Lower lobe of right lung (tissue), 2 donors: ENCODE measurements around the gene STX12. TPM values are rescaled to one million over a fixed set of nuclear protein-coding genes. Genes with fewer than 3 reads are reported as not detected.
A peak's percentile ranks its signal among the peaks of the same experiment; 100 is the strongest.
"Not testable (repeated sequence)": the region's sequence is repeated elsewhere in the genome, so short reads cannot be mapped to it uniquely, and the experiment has no call there.

Experiments
- ATAC-seq, 2 donors: fragments of 200-7000 bp; cut with Tn5 transposase; one replicate each; pipeline ENCODE4 v1.9.1; 2020 to 2022; ENCODE audit warnings: mild to moderate bottlenecking in 2 of 2, moderate library complexity in 2 of 2
- DNase-seq: peaks from one replicate; pipeline ENCODE4 v3.0.0-alpha.2; 2020
- H3K27ac ChIP-seq: fragments of 200-600 bp; one replicate; pipeline ENCODE4 v1.8.0; 2022
- H3K27me3 ChIP-seq: fragments of 200-600 bp; one replicate; pipeline ENCODE4 v1.8.0; 2022; ENCODE audit warnings: low read depth
- H3K36me3 ChIP-seq: fragments of 200-600 bp; one replicate; pipeline ENCODE4 v1.8.0; 2022; ENCODE audit warnings: mild to moderate bottlenecking
- H3K4me1 ChIP-seq: fragments of 200-600 bp; one replicate; pipeline ENCODE4 v1.8.0; 2022
- H3K4me3 ChIP-seq: fragments of 200-600 bp; one replicate; pipeline ENCODE4 v1.8.0; 2022; ENCODE audit warnings: mild to moderate bottlenecking
- H3K9me3 ChIP-seq: fragments of 200-600 bp; one replicate; pipeline ENCODE4 v1.8.0; 2022
- CTCF ChIP-seq: fragments of 200-600 bp; IDR thresholded peaks from one replicate; pipeline ENCODE4 v1.8.0; 2022; ENCODE audit warnings: antibody characterized with exemption, mild to moderate bottlenecking
- intact Hi-C: fragments of 100-400 bp; cut with DNase I; formaldehyde crosslinking; loops from one replicate; pipeline ENCODE4 v1.11.0; 2022
- total RNA-seq: library from RNA; stranded (reverse); fragmentation: NEBNext Ultra II Directional; extraction: Animal tissue kit (Norgen Biotek cat#: 25700); gene quantifications from one replicate; pipeline ENCODE4 v1.2.1, GENCODE V29; 2021
- donor health status: DM: no; HTN: yes; CAD: no; lungs with severe emphysema.

STX12 gene
- total RNA-seq, 1 donor from 2014 or later = 91.0 TPM

- no peak overlapping the region for H3K4me3 ChIP-seq
- ATAC-seq = no peak
- no peak for TF ChIP-seq CTCF
- intact Hi-C loops = no loop called here
- no peaks in the 10 kb centered on the region for H3K9me3 ChIP-seq
- peak overlapping the region; percentile 75 for H3K27ac ChIP-seq
- no peaks in the 10 kb centered on the region for H3K36me3 ChIP-seq
- DNase-seq = no peak
- H3K27me3 ChIP-seq = no peaks in the 10 kb centered on the region
- peaks cover 29% of the 10 kb centered on the region for H3K4me1 ChIP-seq
Measured at GRCh38 chr1:27868556-27868931, 95.5 kb downstream of the STX12 start.

- Histone ChIP-seq H3K36me3 (no peaks in the 10 kb centered on the region), H3K27me3 (no peaks in the 10 kb centered on the region), H3K4me1 (peaks cover 26% of the 10 kb centered on the region), H3K9me3 (no peaks in the 10 kb centered on the region), H3K4me3 (no peak overlapping the region), H3K27ac (peak overlapping the region; percentile 75)
- no peak for DNase-seq
- peak; percentile 20 to 34 for ATAC-seq
- intact Hi-C loops = no loop called here
- no peak for TF ChIP-seq CTCF
Measured at GRCh38 chr1:27868932-27869718, 96.1 kb downstream of the STX12 start.

- TF ChIP-seq CTCF = no peak
- intact Hi-C loops = no loop called here
- Histone ChIP-seq H3K4me1 (peaks cover 29% of the 10 kb centered on the region), H3K27me3 (no peaks in the 10 kb centered on the region), H3K9me3 (no peaks in the 10 kb centered on the region), H3K27ac (peak overlapping the region; percentile 75), H3K4me3 (no peak overlapping the region), H3K36me3 (no peaks in the 10 kb centered on the region)
- ATAC-seq (no peak), DNase-seq (no peak)
Measured at GRCh38 chr1:27869719-27870085, 96.7 kb downstream of the STX12 start.

GRCh38 chr1:27871076-27871475 is 98.1 kb downstream of the STX12 start:
- H3K9me3 ChIP-seq, H3K27me3 ChIP-seq, ATAC-seq, H3K4me3 ChIP-seq, H3K27ac ChIP-seq, DNase-seq, intact Hi-C loops, H3K36me3 ChIP-seq: not testable (repeated sequence)
- peaks cover 42% of the 10 kb centered on the region for H3K4me1 ChIP-seq

GRCh38 chr1:27872059-27872801 is 99.2 kb downstream of the STX12 start, which contains the start of gene THEMIS2:
THEMIS2 (plus strand) TSS chr1:27872544; CDS start chr1:27872572, 28 bp downstream.
- intact Hi-C loops = no loop called here
- H3K4me1 ChIP-seq = peaks cover 50% of the 10 kb centered on the region
- H3K9me3 ChIP-seq = no peaks in the 10 kb centered on the region
- peak within 1 kb of the TSS; percentile 72 for H3K4me3 ChIP-seq
- H3K27ac ChIP-seq = peak within 1 kb of the TSS; percentile 86
- DNase-seq (peak; percentile 82), ATAC-seq (peak; percentile 85 to 87)
- no peaks in the 10 kb centered on the region for H3K27me3 ChIP-seq
- no peak for TF ChIP-seq CTCF
- H3K36me3 ChIP-seq = peaks cover 6% of the 10 kb centered on the region
